Lower leg skin (tissue), 3 donors: ENCODE results near the gene GPSM3.

Experiments used
- CTCF ChIP-seq, 3 donors: fragments of 450-650 bp; IDR thresholded peaks; one replicate each; pipeline ENCODE4 v1.5.1; 2016; ENCODE audit warnings: antibody characterized with exemption in 3 of 3, mild to moderate bottlenecking in 3 of 3, moderate library complexity in 2 of 3
- POLR2A ChIP-seq, 2 donors: fragments of 450-650 bp; IDR thresholded peaks; one replicate each; pipeline ENCODE4 v1.6.1; 2016 to 2017; ENCODE audit warnings: antibody characterized with exemption in 2 of 2, mild to moderate bottlenecking in 1 of 2, moderate library complexity in 1 of 2

GRCh38 chr6:32170294-32170693, 22.1 kb downstream of the GPSM3 start:
- TF ChIP-seq CTCF (IDR thresholded peaks at IDR 0.05) (no peak), POLR2A (IDR thresholded peaks at IDR 0.05) (no peak)
